Cardiac fibroblast (primary cell): Measurements from ENCODE around the gene NUMB.

Source experiments
- DNase-seq, 2 donors: peaks; one replicate each; pipeline versions ENCODE4 v3.0.0 to v3.0.0-alpha.2; 2010; ENCODE audit warnings: low read depth in 2 of 2
- H3K4me3 ChIP-seq, 2 donors: replicated peaks in 1 of 2; 1 replicate in 1 of 2; 2 replicates in 1 of 2; pipeline ENCODE4 v1.5.1; 2011; ENCODE audit warnings: low read depth in 2 of 2, low read length in 2 of 2, mild to moderate bottlenecking in 2 of 2, moderate library complexity in 1 of 2
- TF ChIP-seq, protein P1 (sequence below): IDR thresholded peaks from one replicate; pipeline ENCODE4 v1.5.1; 2011; ENCODE audit warnings: low read depth, mild to moderate bottlenecking, low read length, inconsistent platforms

Gene NUMB

DNA sequence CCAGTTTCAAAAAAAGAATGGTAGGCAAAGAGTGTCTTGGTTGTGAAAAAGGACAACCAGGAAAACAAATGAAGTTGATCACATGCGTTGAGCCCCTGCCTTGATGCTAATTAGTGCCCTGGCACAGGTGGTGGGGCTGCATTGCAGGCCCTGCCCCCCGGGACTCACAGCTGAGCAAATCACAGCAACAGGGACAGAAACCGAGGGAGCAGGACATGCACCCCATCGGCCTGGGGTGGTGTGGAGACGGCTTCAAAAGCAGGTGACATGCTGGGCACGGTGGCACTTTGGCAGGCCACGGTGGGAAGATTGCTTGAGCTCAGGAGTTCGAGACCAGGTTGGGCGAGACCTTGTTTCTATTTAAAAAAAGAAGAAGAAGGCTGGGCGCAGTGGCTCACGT is 222.2 kb downstream of the NUMB start:
- TF ChIP-seq, protein P1, sequence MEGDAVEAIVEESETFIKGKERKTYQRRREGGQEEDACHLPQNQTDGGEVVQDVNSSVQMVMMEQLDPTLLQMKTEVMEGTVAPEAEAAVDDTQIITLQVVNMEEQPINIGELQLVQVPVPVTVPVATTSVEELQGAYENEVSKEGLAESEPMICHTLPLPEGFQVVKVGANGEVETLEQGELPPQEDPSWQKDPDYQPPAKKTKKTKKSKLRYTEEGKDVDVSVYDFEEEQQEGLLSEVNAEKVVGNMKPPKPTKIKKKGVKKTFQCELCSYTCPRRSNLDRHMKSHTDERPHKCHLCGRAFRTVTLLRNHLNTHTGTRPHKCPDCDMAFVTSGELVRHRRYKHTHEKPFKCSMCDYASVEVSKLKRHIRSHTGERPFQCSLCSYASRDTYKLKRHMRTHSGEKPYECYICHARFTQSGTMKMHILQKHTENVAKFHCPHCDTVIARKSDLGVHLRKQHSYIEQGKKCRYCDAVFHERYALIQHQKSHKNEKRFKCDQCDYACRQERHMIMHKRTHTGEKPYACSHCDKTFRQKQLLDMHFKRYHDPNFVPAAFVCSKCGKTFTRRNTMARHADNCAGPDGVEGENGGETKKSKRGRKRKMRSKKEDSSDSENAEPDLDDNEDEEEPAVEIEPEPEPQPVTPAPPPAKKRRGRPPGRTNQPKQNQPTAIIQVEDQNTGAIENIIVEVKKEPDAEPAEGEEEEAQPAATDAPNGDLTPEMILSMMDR: no peak
- no peak overlapping the region for H3K4me3 ChIP-seq
- no peak for DNase-seq

DNA sequence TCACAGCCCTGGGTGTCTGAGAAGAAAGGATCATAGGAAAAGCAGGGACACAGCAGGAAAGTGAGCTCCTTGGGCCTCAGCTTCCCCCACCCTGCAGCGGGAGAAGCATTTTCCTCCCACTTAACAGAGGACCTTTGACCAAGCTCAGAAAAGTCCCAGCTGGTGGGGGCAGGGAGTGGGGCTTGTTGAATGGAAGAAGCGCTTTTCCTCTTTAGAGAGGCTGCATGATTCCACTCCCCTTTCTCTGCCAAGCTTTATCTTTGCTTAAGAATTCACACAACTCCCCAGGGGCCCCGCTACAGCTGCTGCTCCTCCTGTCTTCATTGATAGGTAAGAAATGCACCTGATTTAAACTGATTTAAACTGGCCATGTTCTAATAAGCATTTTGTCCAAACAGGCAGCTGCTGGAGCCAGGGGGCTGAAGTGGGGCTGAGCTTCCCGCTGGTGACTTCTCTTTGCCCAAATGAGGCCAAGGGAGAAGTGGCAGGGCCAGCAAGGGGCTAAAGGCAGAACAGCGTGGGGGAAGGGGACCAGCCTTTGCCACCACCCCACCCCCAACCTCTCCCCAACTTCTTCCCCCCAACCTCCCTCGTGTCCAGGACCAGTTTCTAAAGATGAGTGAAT is 222.7 kb downstream of the NUMB start:
- DNase-seq: peak; percentile 46 to 80
- TF ChIP-seq, protein P1: no peak
- H3K4me3 ChIP-seq: no peak overlapping the region

DNA sequence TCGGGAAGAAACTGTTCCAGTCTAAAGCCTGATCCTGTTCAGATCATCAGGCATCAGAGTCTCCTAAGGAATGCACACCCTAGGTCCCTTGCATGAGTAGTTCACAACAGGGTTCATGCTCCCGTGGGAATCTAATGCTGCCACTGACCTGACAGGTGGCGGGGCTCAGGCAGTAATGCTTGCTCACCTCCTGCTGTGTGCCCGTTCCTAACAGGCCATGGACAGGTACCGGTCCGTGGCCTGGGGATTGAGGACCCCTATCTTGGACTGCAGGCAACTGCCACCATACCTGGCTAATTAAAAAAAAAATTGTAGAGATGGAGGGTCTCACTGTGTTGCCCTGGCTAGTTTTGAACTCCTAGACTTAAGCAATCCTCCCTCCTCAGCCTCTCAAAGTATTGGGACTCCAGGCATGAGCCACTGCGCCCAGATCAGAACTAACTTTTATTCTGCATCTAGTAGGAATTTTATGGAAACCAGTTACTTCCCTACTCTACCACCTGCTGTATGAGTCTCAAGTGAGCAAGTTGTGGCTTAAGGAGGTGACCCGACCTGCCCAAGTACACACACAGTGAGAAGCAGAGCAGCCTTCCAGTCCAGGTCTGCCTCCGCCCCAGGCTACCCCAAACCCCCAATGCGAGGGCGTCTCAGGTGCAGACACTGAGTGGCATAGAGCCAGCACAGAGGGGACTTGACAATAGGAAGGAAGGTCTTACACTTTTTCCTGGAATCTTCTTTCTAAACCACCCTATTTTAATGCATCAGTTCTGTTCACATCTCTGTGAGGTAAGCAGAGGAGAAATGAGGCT is 223.6 kb downstream of the NUMB start:
- TF ChIP-seq, protein P1: no peak
- no peak overlapping the region for H3K4me3 ChIP-seq

DNA sequence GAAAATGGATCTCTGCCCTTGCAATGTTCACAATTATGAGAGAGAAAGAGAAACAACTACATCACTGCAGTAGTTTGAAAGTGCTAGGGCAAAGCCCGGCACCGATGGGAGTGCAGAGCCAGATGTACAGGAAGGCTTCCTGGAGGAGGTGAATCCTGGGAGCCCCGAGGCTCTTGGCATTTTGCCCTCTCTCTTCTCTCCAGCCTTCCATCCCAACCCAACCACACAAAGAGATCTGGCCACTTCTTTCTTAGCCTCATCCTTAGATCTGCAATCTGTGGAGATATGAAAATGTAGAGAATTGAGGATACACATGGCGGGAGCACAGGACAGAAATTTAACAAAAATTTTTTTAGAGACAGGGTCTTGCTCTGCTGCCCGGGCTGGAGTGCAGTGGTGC is 224.3 kb downstream of the NUMB start:
- no peak for DNase-seq
- H3K4me3 ChIP-seq: no peak overlapping the region
- TF ChIP-seq, protein P1: no peak

More for the DNA sequence above, 223.6 kb downstream of the NUMB start:
- DNase-seq: no peak

DNA sequence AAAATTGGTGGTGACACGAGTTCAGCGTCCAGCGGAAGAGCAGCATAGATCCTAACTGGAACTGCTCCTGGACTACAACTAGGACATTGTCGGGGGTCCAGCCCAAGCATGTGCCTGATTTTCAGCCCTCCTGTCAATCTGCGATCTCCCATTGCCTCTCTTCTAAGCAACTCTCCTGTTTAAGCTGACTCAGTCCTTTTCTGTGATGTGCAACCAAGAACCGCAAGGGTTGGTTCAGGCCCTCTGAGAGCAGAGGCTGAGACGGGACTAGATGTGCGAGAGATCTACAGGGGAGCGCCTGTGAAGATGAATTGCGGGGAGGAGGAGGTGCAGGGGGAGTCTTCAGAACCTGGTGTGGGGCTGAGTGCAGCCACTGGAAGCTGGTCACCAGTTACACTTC is 224.8 kb downstream of the NUMB start:
- TF ChIP-seq, protein P1: no peak
- H3K4me3 ChIP-seq: no peak overlapping the region
- DNase-seq: no peak

DNA sequence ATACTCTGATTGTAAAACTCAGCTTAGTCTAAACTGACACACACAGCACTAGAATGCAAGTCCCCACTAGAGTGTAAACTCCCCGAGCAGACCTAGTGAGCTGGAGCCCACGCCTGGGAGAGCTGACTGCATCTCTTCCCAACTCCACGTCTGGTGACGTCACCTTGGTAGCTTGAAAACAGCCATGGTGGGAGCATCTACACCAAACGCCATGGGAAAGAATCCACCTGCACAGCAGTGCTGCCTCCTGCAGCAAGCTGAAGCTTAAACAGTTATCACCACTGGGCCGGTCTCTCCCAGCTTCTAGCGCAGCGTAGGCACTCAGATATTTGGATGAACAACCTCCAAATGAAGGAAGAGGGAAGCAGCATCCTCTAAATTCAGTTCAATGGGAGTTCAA is 225.4 kb downstream of the NUMB start:
- TF ChIP-seq, protein P1: no peak
- no peak for DNase-seq
- H3K4me3 ChIP-seq: no peak overlapping the region
